Measurements from ENCODE around the gene DIP2C. TPM values are rescaled to one million over a fixed set of nuclear protein-coding genes. Genes with fewer than 3 reads are reported as not detected.

Gene DIP2C
- polyA plus RNA-seq, 3 donors, result 0.11 TPM; not detected in 2

DNA sequence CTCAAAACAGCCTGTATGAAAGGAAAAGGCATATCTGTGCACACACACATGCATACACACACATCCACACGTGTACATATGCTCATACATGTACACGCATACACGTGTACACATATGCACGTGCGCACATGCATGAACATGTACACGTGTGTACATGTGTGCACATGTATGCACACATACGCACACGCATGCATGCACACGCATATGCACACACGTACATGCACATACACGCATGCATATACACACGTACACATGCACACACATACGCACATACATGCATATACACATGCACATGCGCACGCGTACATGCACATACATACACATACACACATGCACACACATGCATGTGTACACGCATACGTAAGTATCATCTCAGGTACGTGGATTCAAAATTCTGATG lies 19.4 kb downstream of the DIP2C start:
- H3K79me2 ChIP-seq (ENCODE audit: insufficient read depth, low read length), result no peaks in the 10 kb centered on the region

DNA sequence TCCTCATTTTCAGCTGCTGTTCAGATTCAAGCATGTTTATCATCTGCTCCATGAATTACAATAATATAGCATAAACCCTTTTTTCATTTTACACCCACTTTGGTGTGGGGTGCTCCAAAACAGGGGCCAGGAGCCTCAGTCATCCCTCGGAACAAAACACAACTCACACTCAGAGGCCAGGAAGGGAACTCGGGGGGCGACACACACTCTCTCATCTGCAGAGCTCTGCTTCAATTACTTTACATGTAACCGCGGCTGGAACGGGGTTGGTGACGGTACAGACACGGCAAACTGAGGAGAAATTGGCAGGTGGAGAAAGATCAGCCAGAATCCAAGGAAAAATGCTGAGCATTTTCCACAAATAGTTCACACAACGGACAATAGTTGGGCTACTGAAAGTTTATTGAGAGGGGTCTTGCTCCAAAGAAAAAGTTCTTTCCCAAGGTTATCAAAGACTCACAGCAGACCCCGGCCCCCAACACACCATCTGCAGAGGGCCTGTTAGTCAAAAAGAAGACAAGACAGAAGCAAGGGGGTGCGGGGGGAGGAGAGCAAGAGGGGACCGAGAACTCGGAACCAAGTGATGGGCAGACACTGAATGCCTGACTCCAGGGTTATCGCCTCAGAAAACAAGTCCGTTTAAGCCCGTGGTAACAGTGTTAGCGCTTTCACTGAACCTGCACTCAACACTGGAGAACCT lies 20.5 kb downstream of the DIP2C start:
- peaks cover 2 to 11% (median 5%) of the 10 kb centered on the region in 7 donors for H3K9me3 Mint-ChIP-seq
- peaks cover 3 to 5% (median 5%) of the 10 kb centered on the region in 3 donors for H3K27me3 Mint-ChIP-seq (ENCODE audit: low read depth in 3 of 3)
- Histone ChIP-seq H3K4me3 (replicated peaks in 1 of 3; ENCODE audit: low read depth in 2 of 3, low read length in 3 of 3) (no peak overlapping the region), H3K27ac (ENCODE audit: low read depth in 1 of 2, low read length in 2 of 2) (no peak overlapping the region), H3K36me3 (replicated peaks in 1 of 2; ENCODE audit: control insufficient read depth in 1 of 2, insufficient read depth in 2 of 2, low read length in 2 of 2) (no peaks in the 10 kb centered on the region), H3K4me2 (replicated peaks; ENCODE audit: extremely low read depth, low read length, poor library complexity, severe bottlenecking) (no peak overlapping the region), H3K9ac (ENCODE audit: insufficient read depth, low read length, poor library complexity, severe bottlenecking) (no peak overlapping the region), H3K79me2 (ENCODE audit: insufficient read depth, low read length) (no peaks in the 10 kb centered on the region), H2AFZ (ENCODE audit: insufficient read depth, low read depth, low read length, poor library complexity, severe bottlenecking) (no peak overlapping the region), H3K4me1 (ENCODE audit: control insufficient read depth in 1 of 2, insufficient read depth in 2 of 2, low read length in 2 of 2) (no peaks in the 10 kb centered on the region), H3K9me3 (replicated peaks in 1 of 2; ENCODE audit: control insufficient read depth in 1 of 2, insufficient read depth in 1 of 2, low read length in 2 of 2) (peaks cover 3 to 22% of the 10 kb centered on the region in 2 donors), H3K27me3 (ENCODE audit: control insufficient read depth in 2 of 2, insufficient read depth in 2 of 2, low read length in 2 of 2) (no peaks in the 10 kb centered on the region), H4K20me1 (ENCODE audit: insufficient read depth, low read length) (no peaks in the 10 kb centered on the region)
- no peak for DNase-seq
- TF ChIP-seq, protein P1, sequence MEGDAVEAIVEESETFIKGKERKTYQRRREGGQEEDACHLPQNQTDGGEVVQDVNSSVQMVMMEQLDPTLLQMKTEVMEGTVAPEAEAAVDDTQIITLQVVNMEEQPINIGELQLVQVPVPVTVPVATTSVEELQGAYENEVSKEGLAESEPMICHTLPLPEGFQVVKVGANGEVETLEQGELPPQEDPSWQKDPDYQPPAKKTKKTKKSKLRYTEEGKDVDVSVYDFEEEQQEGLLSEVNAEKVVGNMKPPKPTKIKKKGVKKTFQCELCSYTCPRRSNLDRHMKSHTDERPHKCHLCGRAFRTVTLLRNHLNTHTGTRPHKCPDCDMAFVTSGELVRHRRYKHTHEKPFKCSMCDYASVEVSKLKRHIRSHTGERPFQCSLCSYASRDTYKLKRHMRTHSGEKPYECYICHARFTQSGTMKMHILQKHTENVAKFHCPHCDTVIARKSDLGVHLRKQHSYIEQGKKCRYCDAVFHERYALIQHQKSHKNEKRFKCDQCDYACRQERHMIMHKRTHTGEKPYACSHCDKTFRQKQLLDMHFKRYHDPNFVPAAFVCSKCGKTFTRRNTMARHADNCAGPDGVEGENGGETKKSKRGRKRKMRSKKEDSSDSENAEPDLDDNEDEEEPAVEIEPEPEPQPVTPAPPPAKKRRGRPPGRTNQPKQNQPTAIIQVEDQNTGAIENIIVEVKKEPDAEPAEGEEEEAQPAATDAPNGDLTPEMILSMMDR (IDR thresholded peaks at IDR 0.05), result no peak
- no peak overlapping the region for H3K27ac Mint-ChIP-seq
- no peak overlapping the region for H3K4me3 Mint-ChIP-seq
- intact Hi-C loops (cut with micrococcal nuclease), result no loop called here
- no peaks in the 10 kb centered on the region for H3K4me1 Mint-ChIP-seq
- H3K36me3 Mint-ChIP-seq, result no peaks in the 10 kb centered on the region
- 89% methylated on average over 5 of the region's 17 CpGs for WGBS (ENCODE audit: insufficient coverage)

More for the DNA sequence above, 19.4 kb downstream of the DIP2C start:
- H3K36me3 Mint-ChIP-seq, result no peaks in the 10 kb centered on the region
- intact Hi-C loops (cut with micrococcal nuclease), result no loop called here
- peaks cover 3 to 22% of the 10 kb centered on the region in 2 donors for H3K9me3 ChIP-seq (replicated peaks in 1 of 2; ENCODE audit: control insufficient read depth in 1 of 2, insufficient read depth in 1 of 2, low read length in 2 of 2)
- TF ChIP-seq, protein P1 (IDR thresholded peaks at IDR 0.05), result no peak
- no peak overlapping the region for H3K4me2 ChIP-seq (replicated peaks; ENCODE audit: extremely low read depth, low read length, poor library complexity, severe bottlenecking)
- H3K27me3 ChIP-seq (ENCODE audit: control insufficient read depth in 2 of 2, insufficient read depth in 2 of 2, low read length in 2 of 2), result no peaks in the 10 kb centered on the region
- H3K4me3 ChIP-seq (replicated peaks in 1 of 3; ENCODE audit: low read depth in 2 of 3, low read length in 3 of 3), result no peak overlapping the region
- no peak overlapping the region for H2AFZ ChIP-seq (ENCODE audit: insufficient read depth, low read depth, low read length, poor library complexity, severe bottlenecking)
- DNase-seq, result no peak
- H3K9me3 Mint-ChIP-seq, result peaks cover 2 to 11% (median 5%) of the 10 kb centered on the region in 7 donors
- peaks cover 5 to 16% (median 7%) of the 10 kb centered on the region in 3 donors for H3K27me3 Mint-ChIP-seq (ENCODE audit: low read depth in 3 of 3)
- no peaks in the 10 kb centered on the region for H4K20me1 ChIP-seq (ENCODE audit: insufficient read depth, low read length)
- no peaks in the 10 kb centered on the region for H3K4me1 Mint-ChIP-seq
- no peak overlapping the region for H3K4me3 Mint-ChIP-seq
- H3K27ac Mint-ChIP-seq, result no peak overlapping the region
- H3K4me1 ChIP-seq (ENCODE audit: control insufficient read depth in 1 of 2, insufficient read depth in 2 of 2, low read length in 2 of 2), result no peaks in the 10 kb centered on the region
- 87% methylated on average over 12 of the region's 19 CpGs for WGBS (ENCODE audit: insufficient coverage)
- no peak overlapping the region for H3K27ac ChIP-seq (ENCODE audit: low read depth in 1 of 2, low read length in 2 of 2)
- no peaks in the 10 kb centered on the region for H3K36me3 ChIP-seq (replicated peaks in 1 of 2; ENCODE audit: control insufficient read depth in 1 of 2, insufficient read depth in 2 of 2, low read length in 2 of 2)
- H3K9ac ChIP-seq (ENCODE audit: insufficient read depth, low read length, poor library complexity, severe bottlenecking), result no peak overlapping the region

All from CD14-positive monocyte (primary cell).